HepG2 (cell line): ENCODE results near the gene IMPDH1. TPM values are rescaled to one million over a fixed set of nuclear protein-coding genes. Genes with fewer than 3 reads are reported as not detected.

Source experiments
- ATAC-seq: fragments of 200-7000 bp; cut with Tn5 transposase; 3 replicates; pipeline ENCODE4 v1.9.1; 2020; ENCODE audit warnings: mild to moderate bottlenecking, moderate library complexity
- BruUV-seq: library from RNA; stranded (reverse); fragments of 400-500 nt; replicated peaks from 2 replicates; lab custom pipeline; 2021; lab: Mats Ljungman, UMichigan
- CTCF ChIA-PET: fragments of 300-600 bp; formaldehyde crosslinking; extraction: SDS; loops from one replicate; lab custom pipeline; 2021; ENCODE audit warnings: low total read pairs, inconsistent platforms, low intra/inter-chr PET ratio; lab: Yijun Ruan, JAX
- POLR2A ChIA-PET: fragments of 350-600 bp; sonication (Branson Sonifier 250); formaldehyde crosslinking; loops from one replicate; lab custom pipeline; 2020; ENCODE audit warnings: antibody characterized with exemption, inconsistent platforms; lab: Yijun Ruan, JAX
- DNase-seq: peaks from one replicate; pipeline ENCODE4 v3.0.0-alpha.2; 2015; ENCODE audit warnings: low spot score
- FAIRE-seq: peaks from 3 replicates; lab custom pipeline; 2011; peaks lifted over from hg19 to GRCh38; lab: Jason Lieb, UNC
- H2AFZ ChIP-seq: one replicate; pipeline ENCODE4 v1.6.1; 2011; ENCODE audit warnings: low read length, inconsistent platforms
- H3K27ac ChIP-seq: fragments of 300-600 bp; 3 replicates; pipeline ENCODE4 v1.8.0; 2011; ENCODE audit warnings: mixed run types, mild to moderate bottlenecking, mixed read lengths, low read length, inconsistent platforms; ENCODE audit not compliant: insufficient read depth; ENCODE audit errors: extremely low read length
- H3K27me3 ChIP-seq, 2 experiments: fragments of 200-600 bp in 1 of 2; 2 replicates in 1 of 2; 3 replicates in 1 of 2; pipeline versions ENCODE4 v1.6.0 to v1.8.0; 2011; ENCODE audit warnings: low read length in 2 of 2, mild to moderate bottlenecking in 2 of 2, moderate library complexity in 2 of 2, inconsistent platforms in 1 of 2; ENCODE audit not compliant: insufficient read depth in 2 of 2, control insufficient read depth in 1 of 2
- H3K36me3 ChIP-seq, 2 experiments: fragments of 200-600 bp in 1 of 2; replicated peaks in 1 of 2; 2 replicates in 1 of 2; 3 replicates in 1 of 2; pipeline versions ENCODE4 v1.5.1 to v1.8.0; 2011; ENCODE audit warnings: low read length in 2 of 2, inconsistent platforms in 1 of 2; ENCODE audit not compliant: insufficient read depth in 2 of 2, control insufficient read depth in 1 of 2
- H3K4me1 ChIP-seq: 2 replicates; pipeline ENCODE4 v1.5.1; 2012; ENCODE audit warnings: low read length, inconsistent platforms; ENCODE audit not compliant: insufficient read depth
- H3K4me2 ChIP-seq: 2 replicates; pipeline ENCODE4 v1.6.0; 2011; ENCODE audit warnings: low read depth, low read length, inconsistent platforms
- H3K4me3 ChIP-seq, 3 experiments: fragments of 200-600 bp in 1 of 3; sonication (generic), shearing (Covaris generic) in 1 of 3; replicated peaks in 1 of 3; 2 replicates each; pipeline ENCODE4 v1.5.1; 2011 to 2016; ENCODE audit warnings: low read length in 3 of 3, inconsistent platforms in 2 of 3, low read depth in 2 of 3, mild to moderate bottlenecking in 2 of 3, control low read depth in 1 of 3, mixed read lengths in 1 of 3; ENCODE audit not compliant: insufficient read depth in 1 of 3
- H3K79me2 ChIP-seq: one replicate; pipeline ENCODE4 v1.6.1; 2011; ENCODE audit warnings: low read length, inconsistent platforms; ENCODE audit not compliant: insufficient read depth
- H3K9ac ChIP-seq: 2 replicates; pipeline ENCODE4 v1.6.0; 2011; ENCODE audit warnings: mild to moderate bottlenecking, low read depth, low read length, inconsistent platforms; ENCODE audit not compliant: insufficient read depth
- H3K9me3 ChIP-seq: 2 replicates; pipeline ENCODE4 v1.5.1; 2012; ENCODE audit warnings: mild to moderate bottlenecking, low read length
- H4K20me1 ChIP-seq: 2 replicates; pipeline ENCODE4 v1.6.0; 2011; ENCODE audit warnings: inconsistent platforms, mild to moderate bottlenecking, low read length, moderate library complexity; ENCODE audit not compliant: insufficient read depth
- CENPT ChIP-seq: sonication (generic); formaldehyde crosslinking; IDR thresholded peaks from 2 replicates; pipeline ENCODE4 v1.8.0; 2022; ENCODE audit warnings: low read depth, mild to moderate bottlenecking, moderate library complexity, missing genetic modification reagents
- CHD4 ChIP-seq: fragments of 200-600 bp; sonication (generic); IDR thresholded peaks from 2 replicates; pipeline ENCODE4 v1.7.0; 2017; ENCODE audit warnings: mild to moderate bottlenecking, low read length, borderline replicate concordance
- RARA ChIP-seq: IDR thresholded peaks from 2 replicates; pipeline ENCODE4 v1.6.1; 2016; ENCODE audit warnings: missing genetic modification reagents, missing compliant biosample characterization
- RBAK ChIP-seq: sonication (generic); formaldehyde crosslinking; IDR thresholded peaks from 2 replicates; pipeline ENCODE4 v1.5.1; 2020; ENCODE audit warnings: mild to moderate bottlenecking, missing genetic modification reagents
- SOX5 ChIP-seq: IDR thresholded peaks from 2 replicates; pipeline ENCODE4 v1.6.1; 2016; ENCODE audit warnings: borderline replicate concordance
- ZNF879 ChIP-seq: sonication (generic); formaldehyde crosslinking; IDR thresholded peaks from 2 replicates; pipeline ENCODE4 v1.8.1; 2023; ENCODE audit warnings: missing genetic modification reagents
- ZNF883 ChIP-seq: sonication (generic); formaldehyde crosslinking; IDR thresholded peaks from 2 replicates; pipeline ENCODE4 v1.5.1; 2020; ENCODE audit warnings: mild to moderate bottlenecking, missing genetic modification reagents; ENCODE audit errors: not compliant biosample characterization
- WGBS: methylation state at CpG from one replicate; pipeline ENCODE4 v1.1.6; 2017; ENCODE audit warnings: low lambda C conversion rate; 5-methylcytosine and 5-hydroxymethylcytosine counted together
- in situ Hi-C: cut with HindIII; loops from 2 replicates; pipeline ENCODE4 v1.10.0; 2017; ENCODE audit warnings: low pct_unique_long_range_greater_than_20kb; ENCODE audit not compliant: extremely low pct_ligation_motif_present
- intact Hi-C: fragments of 100-400 bp; cut with micrococcal nuclease; formaldehyde crosslinking; loops from one replicate; pipeline ENCODE4 v1.10.0; 2022; ENCODE audit not compliant: unreplicated experiment
- polyA plus RNA-seq, 8 experiments: library from polyadenylated mRNA; depleted of rRNA in 3 of 8; stranded (reverse) in 7 of 8; unstranded in 1 of 8; fragments of >200 nt; fragmentation: Illumina TruSeq in 4 of 8; extraction: Trizol in 4 of 8; gene quantifications; 2 replicates each; pipeline versions ENCODE4 v1.2.1 to v1.2.3, GENCODE V29; 2011 to 2016; ENCODE audit warnings: low read depth in 4 of 8, missing spikeins in 1 of 8, mixed read lengths in 1 of 8; ENCODE audit not compliant: insufficient read depth in 1 of 8
- total RNA-seq, 5 experiments: library from RNA; depleted of rRNA; stranded (reverse); fragments of >200 nt; fragmentation: Illumina TruSeq; extraction: Trizol; gene quantifications; 2 replicates each; pipeline ENCODE4 v1.2.3, GENCODE V29; 2016; ENCODE audit warnings: low read depth in 1 of 5
- TF ChIP-seq, protein P1 (sequence below): sonication (generic); formaldehyde crosslinking; IDR thresholded peaks from 2 replicates; pipeline ENCODE4 v1.5.1; 2020; ENCODE audit warnings: mild to moderate bottlenecking, missing genetic modification reagents, moderate library complexity
- TF ChIP-seq, protein P2 (sequence below): sonication (generic); formaldehyde crosslinking; IDR thresholded peaks from 2 replicates; pipeline ENCODE4 v1.4.0; 2020; ENCODE audit warnings: mild to moderate bottlenecking, missing genetic modification reagents

The IMPDH1 gene
- total and polyA plus RNA-seq, 2 of the 13 experiments (the other 11 are each of a cell fraction or from before 2014, with no cell fraction given), result 22.8 to 34.0 TPM

GRCh38 chr7:128422842-128423241, 13.1 kb upstream of the IMPDH1 start:
- ATAC-seq (0 out of 3 replicates have a peak, but pooled peaks have one; percentile 9), DNase-seq (no peak), FAIRE-seq (no peak)
- intact Hi-C loops (no loop called here), in situ Hi-C loops (loop anchor here (5.0 kb wide), 1 partner anchor 34 kb away; the partner anchor contains the start of gene HILPDA)
- no peak overlapping the region for H3K9ac ChIP-seq
- peaks cover 0 to 29% of the 10 kb centered on the region in 2 experiments; a peak in 4 of 5 replicates for H3K27me3 ChIP-seq
- peaks cover 50% of the 10 kb centered on the region for H3K4me1 ChIP-seq
- H3K9me3 ChIP-seq, result no peaks in the 10 kb centered on the region
- no peaks in the 10 kb centered on the region for H4K20me1 ChIP-seq
- no peak overlapping the region for H3K4me3 ChIP-seq
- 19% methylated on average over 3 of the region's 3 CpGs for WGBS
- BruUV-seq, result no TSS peak
- no peaks in the 10 kb centered on the region for H3K79me2 ChIP-seq
- H3K4me2 ChIP-seq, result no peak overlapping the region
- ChIA-PET CTCF (interaction anchor here (1.0 kb wide), 1 partner anchor 18 kb away, joined by 4 read pairs; no protein-coding TSS in a partner anchor), POLR2A (interaction anchor here (1.1 kb wide), 1 partner anchor 33 kb away, joined by 3 read pairs; the partner anchor contains the start of gene HILPDA)
- TF ChIP-seq, protein P1, sequence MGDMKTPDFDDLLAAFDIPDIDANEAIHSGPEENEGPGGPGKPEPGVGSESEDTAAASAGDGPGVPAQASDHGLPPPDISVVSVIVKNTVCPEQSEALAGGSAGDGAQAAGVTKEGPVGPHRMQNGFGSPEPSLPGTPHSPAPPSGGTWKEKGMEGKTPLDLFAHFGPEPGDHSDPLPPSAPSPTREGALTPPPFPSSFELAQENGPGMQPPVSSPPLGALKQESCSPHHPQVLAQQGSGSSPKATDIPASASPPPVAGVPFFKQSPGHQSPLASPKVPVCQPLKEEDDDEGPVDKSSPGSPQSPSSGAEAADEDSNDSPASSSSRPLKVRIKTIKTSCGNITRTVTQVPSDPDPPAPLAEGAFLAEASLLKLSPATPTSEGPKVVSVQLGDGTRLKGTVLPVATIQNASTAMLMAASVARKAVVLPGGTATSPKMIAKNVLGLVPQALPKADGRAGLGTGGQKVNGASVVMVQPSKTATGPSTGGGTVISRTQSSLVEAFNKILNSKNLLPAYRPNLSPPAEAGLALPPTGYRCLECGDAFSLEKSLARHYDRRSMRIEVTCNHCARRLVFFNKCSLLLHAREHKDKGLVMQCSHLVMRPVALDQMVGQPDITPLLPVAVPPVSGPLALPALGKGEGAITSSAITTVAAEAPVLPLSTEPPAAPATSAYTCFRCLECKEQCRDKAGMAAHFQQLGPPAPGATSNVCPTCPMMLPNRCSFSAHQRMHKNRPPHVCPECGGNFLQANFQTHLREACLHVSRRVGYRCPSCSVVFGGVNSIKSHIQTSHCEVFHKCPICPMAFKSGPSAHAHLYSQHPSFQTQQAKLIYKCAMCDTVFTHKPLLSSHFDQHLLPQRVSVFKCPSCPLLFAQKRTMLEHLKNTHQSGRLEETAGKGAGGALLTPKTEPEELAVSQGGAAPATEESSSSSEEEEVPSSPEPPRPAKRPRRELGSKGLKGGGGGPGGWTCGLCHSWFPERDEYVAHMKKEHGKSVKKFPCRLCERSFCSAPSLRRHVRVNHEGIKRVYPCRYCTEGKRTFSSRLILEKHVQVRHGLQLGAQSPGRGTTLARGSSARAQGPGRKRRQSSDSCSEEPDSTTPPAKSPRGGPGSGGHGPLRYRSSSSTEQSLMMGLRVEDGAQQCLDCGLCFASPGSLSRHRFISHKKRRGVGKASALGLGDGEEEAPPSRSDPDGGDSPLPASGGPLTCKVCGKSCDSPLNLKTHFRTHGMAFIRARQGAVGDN (CRISPR knock-in tag), result 0 out of 2 replicates have a peak, but pooled peaks have one; percentile 13
- TF ChIP-seq CENPT (CRISPR knock-in tag) (no peak), RBAK (CRISPR knock-in tag) (no peak), SOX5 (CRISPR knock-in tag) (no peak), ZNF879 (CRISPR knock-in tag) (no peak), CHD4 (0 out of 2 replicates have a peak, but pooled peaks have one; percentile 18), RARA (peak; percentile 41; the same call in 1 of the 2 replicates), ZNF883 (no peak)
- TF ChIP-seq, protein P2, sequence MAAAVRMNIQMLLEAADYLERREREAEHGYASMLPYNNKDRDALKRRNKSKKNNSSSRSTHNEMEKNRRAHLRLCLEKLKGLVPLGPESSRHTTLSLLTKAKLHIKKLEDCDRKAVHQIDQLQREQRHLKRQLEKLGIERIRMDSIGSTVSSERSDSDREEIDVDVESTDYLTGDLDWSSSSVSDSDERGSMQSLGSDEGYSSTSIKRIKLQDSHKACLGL (CRISPR knock-in tag), result no peak
- no peak overlapping the region for H2AFZ ChIP-seq
- H3K36me3 ChIP-seq, result no peaks in the 10 kb centered on the region
- H3K27ac ChIP-seq, result no peak overlapping the region
